Measurements from ENCODE around the gene ZIC2.

DNA sequence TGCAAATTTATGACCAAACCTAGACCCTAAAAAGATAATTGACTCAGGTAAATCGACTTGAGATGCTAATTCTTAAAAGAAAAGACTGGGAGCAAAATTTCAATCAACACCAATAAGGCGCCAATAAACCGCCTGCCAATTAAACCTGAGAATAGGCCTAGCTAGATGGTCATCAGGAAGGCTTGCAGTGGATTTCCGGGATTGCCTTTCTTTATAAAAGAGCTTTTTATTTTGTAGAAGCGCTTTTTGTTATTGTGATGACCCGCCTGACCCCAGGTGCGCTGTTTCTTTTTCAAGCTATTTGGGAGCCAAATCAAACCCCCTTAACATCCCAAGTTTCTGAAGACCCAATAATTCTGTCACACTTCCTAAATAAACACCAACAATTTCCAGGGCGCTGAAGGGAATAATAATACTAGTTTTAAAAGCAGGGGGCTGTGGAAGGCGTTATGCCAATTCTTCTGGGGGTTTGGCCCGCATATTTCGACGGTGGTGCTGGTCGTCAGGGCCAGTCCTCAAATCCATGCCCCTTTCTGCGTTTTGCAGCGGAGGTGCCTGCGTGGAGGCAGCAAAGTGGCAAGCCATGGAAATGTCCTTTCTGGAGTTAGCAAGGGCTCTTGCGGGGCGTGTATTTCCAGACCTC is 7.2 kb upstream of the ZIC2 start:
- TF ChIP-seq CTCF (IDR thresholded peaks at IDR 0.05; ENCODE audit: insufficient read depth, low read depth, low read length) (no peak), EZH2 (IDR thresholded peaks at IDR 0.05; ENCODE audit: insufficient read depth, low read length) (no peak)

Data from astrocyte (in vitro differentiated cells and primary cell).